Adrenal gland (tissue), 5 donors: ENCODE results near the gene ZNF620.

Experiments
- CTCF ChIP-seq, 6 experiments: fragments of 450-650 bp in 4 of 6; fragments of 200-600 bp in 2 of 6; sonication (generic) in 1 of 6; IDR thresholded peaks; 1 replicate in 5 of 6; 2 replicates in 1 of 6; pipeline versions ENCODE4 v1.5.1 to v1.8.0; 2016 to 2021; ENCODE audit warnings: antibody characterized with exemption in 6 of 6, mild to moderate bottlenecking in 2 of 6, moderate library complexity in 1 of 6
- POLR2A ChIP-seq, 2 donors: fragments of 450-650 bp; IDR thresholded peaks; one replicate each; pipeline ENCODE4 v1.6.1; 2017; ENCODE audit warnings: antibody characterized with exemption in 2 of 2, mild to moderate bottlenecking in 2 of 2, moderate library complexity in 1 of 2
- donor health status: DM: no; HTN: no; CAD: no.

GRCh38 chr3:40516201-40516600, 10.4 kb downstream of the ZNF620 start:
- TF ChIP-seq CTCF (IDR thresholded peaks at IDR 0.05): no peak
- TF ChIP-seq POLR2A (IDR thresholded peaks at IDR 0.05): no peak
